ENCODE data around the gene RAB38. TPM values are rescaled to one million over a fixed set of nuclear protein-coding genes. Genes with fewer than 3 reads are reported as not detected.

Gene RAB38
- 0.24 and 0.46 TPM in 2 replicates for total RNA-seq

GRCh38 chr11:88174709-88175568, at the start of gene RAB38:
RAB38 (minus strand) TSS chr11:88175443; CDS start chr11:88175384, 59 bp downstream.
- CTCF ChIA-PET: no interaction called here
- DNase-seq: no peak
- peak; percentile 40 for ATAC-seq (ENCODE audit: low read depth)
- Mint-ChIP-seq H3K27me3 (peaks cover 17% of the 10 kb centered on the region), H3K4me1 (peaks cover 10% of the 10 kb centered on the region), H3K4me3 (peak within 1 kb of the TSS; percentile 70), H3K9me3 (no peaks in the 10 kb centered on the region), H3K27ac (no peak within 1 kb of the TSS), H3K36me3 (ENCODE audit: low read depth) (no peaks in the 10 kb centered on the region)
- TF ChIP-seq CTCF (IDR thresholded peaks at IDR 0.05): no peak
- POLR2A ChIA-PET: no interaction called here
- intact Hi-C loops (cut with micrococcal nuclease): no loop called here

DNA sequence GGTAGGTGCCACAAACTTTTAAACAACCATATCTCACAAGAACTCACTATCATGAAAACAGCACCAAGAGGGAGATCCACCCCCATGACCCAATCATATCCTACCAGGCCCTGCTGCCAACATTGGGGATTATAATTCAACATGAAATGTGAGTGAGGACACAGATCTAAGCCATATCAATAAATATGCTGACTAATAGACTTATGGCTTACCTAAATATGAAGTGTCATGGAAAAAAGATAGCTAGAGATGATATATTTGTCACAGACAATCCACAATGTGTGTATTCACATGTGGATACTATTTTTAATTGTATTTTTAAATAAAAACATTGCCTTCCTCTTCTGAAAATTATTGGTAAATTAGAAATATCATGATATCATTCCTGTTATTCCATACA, 38.2 kb upstream of the RAB38 start:
- no peak overlapping the region for H3K4me3 Mint-ChIP-seq
- intact Hi-C loops (cut with micrococcal nuclease): no loop called here
- ChIA-PET CTCF (no interaction called here), POLR2A (no interaction called here)
- no peaks in the 10 kb centered on the region for H3K4me1 Mint-ChIP-seq
- H3K27ac Mint-ChIP-seq: no peak overlapping the region
- no peaks in the 10 kb centered on the region for H3K9me3 Mint-ChIP-seq
- DNase-seq: no peak
- no peaks in the 10 kb centered on the region for H3K27me3 Mint-ChIP-seq
- ATAC-seq (ENCODE audit: low read depth): no peak
- no peak for TF ChIP-seq CTCF (IDR thresholded peaks at IDR 0.05)
- H3K36me3 Mint-ChIP-seq (ENCODE audit: low read depth): no peaks in the 10 kb centered on the region

DNA sequence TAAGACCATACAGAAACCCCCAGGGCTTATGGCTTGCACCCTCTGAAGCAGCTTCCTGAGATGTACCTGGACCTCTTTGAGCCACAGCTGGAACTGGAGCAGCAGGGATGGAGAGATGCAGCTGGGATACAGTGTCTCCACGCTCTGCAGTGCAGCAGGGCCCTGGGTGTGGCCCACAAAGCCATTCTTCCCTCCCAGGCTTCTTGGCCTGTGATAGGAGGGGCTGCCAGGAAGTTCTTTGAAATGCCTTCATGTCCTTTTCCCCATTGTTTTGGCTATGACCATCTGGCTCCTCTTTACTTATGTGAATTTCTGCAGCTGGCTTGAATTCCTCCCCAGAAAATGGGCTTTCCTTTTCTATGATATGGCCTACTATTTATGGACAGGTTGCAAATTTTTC, 37.1 kb upstream of the RAB38 start:
- DNase-seq: no peak
- intact Hi-C loops (cut with micrococcal nuclease): no loop called here
- Mint-ChIP-seq H3K27ac (no peak overlapping the region), H3K4me1 (no peaks in the 10 kb centered on the region), H3K4me3 (no peak overlapping the region), H3K36me3 (ENCODE audit: low read depth) (no peaks in the 10 kb centered on the region), H3K9me3 (no peaks in the 10 kb centered on the region), H3K27me3 (no peaks in the 10 kb centered on the region)
- ATAC-seq (ENCODE audit: low read depth): no peak
- POLR2A ChIA-PET: no interaction called here
- CTCF ChIA-PET: no interaction called here
- no peak for TF ChIP-seq CTCF (IDR thresholded peaks at IDR 0.05)

DNA sequence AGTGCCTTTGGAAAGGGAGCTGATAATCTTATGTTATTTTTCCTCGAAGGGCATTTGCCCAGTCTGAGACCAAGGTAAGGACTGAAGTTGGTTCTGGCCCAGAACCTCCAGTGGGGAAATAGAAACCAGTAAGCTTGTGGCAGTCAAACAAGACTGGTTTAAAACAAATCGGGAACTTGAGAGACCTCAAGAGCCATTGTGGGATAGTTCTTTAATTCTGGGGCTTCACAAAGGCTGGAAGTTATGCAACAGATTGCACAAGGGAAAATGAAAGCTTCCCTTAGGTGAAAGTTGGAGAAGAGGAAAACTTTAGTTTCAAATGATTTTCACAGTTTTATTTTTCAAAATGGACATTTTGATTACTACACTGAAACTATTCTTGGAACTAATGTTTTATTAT, 33.5 kb upstream of the RAB38 start:
- Mint-ChIP-seq H3K9me3 (no peaks in the 10 kb centered on the region), H3K36me3 (ENCODE audit: low read depth) (no peaks in the 10 kb centered on the region), H3K27ac (no peak overlapping the region), H3K27me3 (no peaks in the 10 kb centered on the region), H3K4me3 (no peak overlapping the region), H3K4me1 (no peaks in the 10 kb centered on the region)
- no peak for TF ChIP-seq CTCF (IDR thresholded peaks at IDR 0.05)
- ChIA-PET POLR2A (no interaction called here), CTCF (no interaction called here)
- intact Hi-C loops (cut with micrococcal nuclease): no loop called here
- ATAC-seq (ENCODE audit: low read depth) (no peak), DNase-seq (no peak)

GRCh38 chr11:88206751-88207150, 31.5 kb upstream of the RAB38 start:
- Mint-ChIP-seq H3K9me3 (no peaks in the 10 kb centered on the region), H3K4me3 (no peak overlapping the region), H3K36me3 (ENCODE audit: low read depth) (no peaks in the 10 kb centered on the region), H3K27ac (no peak overlapping the region), H3K4me1 (no peaks in the 10 kb centered on the region), H3K27me3 (no peaks in the 10 kb centered on the region)
- intact Hi-C loops (cut with micrococcal nuclease): no loop called here
- no peak for DNase-seq
- POLR2A ChIA-PET: no interaction called here
- no peak for ATAC-seq (ENCODE audit: low read depth)
- no peak for TF ChIP-seq CTCF (IDR thresholded peaks at IDR 0.05)
- CTCF ChIA-PET: no interaction called here
